H1 (cell line): ENCODE measurements around the gene ZXDC.

ENCODE experiments used
- CEBPB ChIP-seq: IDR thresholded peaks from 2 replicates; pipeline ENCODE4 v1.6.1; 2012; ENCODE audit warnings: low read depth, low read length
- EP300 ChIP-seq, 2 experiments: IDR thresholded peaks; 1 replicate in 1 of 2; 2 replicates in 1 of 2; pipeline ENCODE4 v1.6.1; 2011 to 2012; ENCODE audit warnings: low read depth in 2 of 2, low read length in 2 of 2, mild to moderate bottlenecking in 2 of 2, borderline replicate concordance in 1 of 2, inconsistent platforms in 1 of 2, moderate library complexity in 1 of 2
- EZH2 ChIP-seq: fragments of 200-600 bp; sonication (generic); IDR thresholded peaks from 2 replicates; pipeline ENCODE4 v1.7.1; 2012; ENCODE audit warnings: low read depth, mild to moderate bottlenecking, moderate library complexity, low read length, inconsistent platforms; ENCODE audit not compliant: severe bottlenecking
- JUN ChIP-seq: IDR thresholded peaks from 2 replicates; pipeline ENCODE4 v1.6.1; 2011; ENCODE audit warnings: low read depth, mild to moderate bottlenecking, improper control_type of control experiment, low read length
- TF ChIP-seq, protein P1 (sequence below): IDR thresholded peaks from 2 replicates; pipeline ENCODE4 v1.6.1; 2012; ENCODE audit warnings: low read length, inconsistent platforms
- TF ChIP-seq, protein P2 (sequence below): IDR thresholded peaks from 2 replicates; pipeline ENCODE4 v1.6.1; 2011; ENCODE audit warnings: low read length, improper control_type of control experiment
- TF ChIP-seq, protein P3 (sequence below), 3 experiments: IDR thresholded peaks; 1 replicate in 2 of 3; 2 replicates in 1 of 3; pipeline versions ENCODE4 v1.5.1 to v1.6.1; 2011; ENCODE audit warnings: low read length in 3 of 3, mild to moderate bottlenecking in 3 of 3, inconsistent platforms in 2 of 3, low read depth in 1 of 3, moderate library complexity in 1 of 3; ENCODE audit not compliant: insufficient read depth in 1 of 3; ENCODE audit errors: control extremely low read depth in 1 of 3

DNA sequence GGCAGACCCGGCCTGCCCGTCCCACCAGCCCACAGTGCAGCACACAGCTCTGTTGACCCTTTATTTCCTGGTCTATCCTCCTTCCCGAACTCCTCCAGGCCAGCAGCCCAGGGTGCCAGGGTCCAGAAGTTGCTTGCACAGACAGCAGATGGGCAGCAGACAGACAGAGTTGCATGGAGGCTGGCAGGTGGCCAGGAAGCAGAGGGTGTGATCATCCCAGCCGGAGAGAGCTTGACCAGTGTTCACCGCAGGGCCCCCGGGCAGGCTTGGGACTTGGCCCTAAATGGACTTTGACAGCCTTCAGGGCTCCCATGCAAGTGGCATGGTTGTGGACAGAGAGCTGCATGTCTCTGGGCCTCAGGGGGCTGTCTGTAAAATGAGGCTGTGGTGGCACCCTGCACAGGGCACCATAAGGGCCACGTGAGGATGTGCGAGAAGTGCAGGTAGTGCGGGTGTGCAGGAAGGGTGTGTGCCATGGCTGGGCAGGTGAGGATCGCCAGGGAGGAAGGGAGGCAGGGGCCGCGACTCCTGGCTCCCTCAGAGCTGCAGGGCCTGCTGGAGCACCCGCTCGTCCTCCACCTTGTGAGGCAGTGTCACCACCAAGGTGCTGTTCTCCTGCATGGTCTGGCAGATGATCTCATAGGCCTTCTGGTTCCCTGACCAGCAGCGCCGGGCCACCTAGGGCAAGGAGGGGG lies 6.3 kb upstream of the ZXDC start:
- TF ChIP-seq, protein P1, sequence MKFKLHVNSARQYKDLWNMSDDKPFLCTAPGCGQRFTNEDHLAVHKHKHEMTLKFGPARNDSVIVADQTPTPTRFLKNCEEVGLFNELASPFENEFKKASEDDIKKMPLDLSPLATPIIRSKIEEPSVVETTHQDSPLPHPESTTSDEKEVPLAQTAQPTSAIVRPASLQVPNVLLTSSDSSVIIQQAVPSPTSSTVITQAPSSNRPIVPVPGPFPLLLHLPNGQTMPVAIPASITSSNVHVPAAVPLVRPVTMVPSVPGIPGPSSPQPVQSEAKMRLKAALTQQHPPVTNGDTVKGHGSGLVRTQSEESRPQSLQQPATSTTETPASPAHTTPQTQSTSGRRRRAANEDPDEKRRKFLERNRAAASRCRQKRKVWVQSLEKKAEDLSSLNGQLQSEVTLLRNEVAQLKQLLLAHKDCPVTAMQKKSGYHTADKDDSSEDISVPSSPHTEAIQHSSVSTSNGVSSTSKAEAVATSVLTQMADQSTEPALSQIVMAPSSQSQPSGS = no peak
- TF ChIP-seq JUN = no peak
- TF ChIP-seq, protein P2, sequence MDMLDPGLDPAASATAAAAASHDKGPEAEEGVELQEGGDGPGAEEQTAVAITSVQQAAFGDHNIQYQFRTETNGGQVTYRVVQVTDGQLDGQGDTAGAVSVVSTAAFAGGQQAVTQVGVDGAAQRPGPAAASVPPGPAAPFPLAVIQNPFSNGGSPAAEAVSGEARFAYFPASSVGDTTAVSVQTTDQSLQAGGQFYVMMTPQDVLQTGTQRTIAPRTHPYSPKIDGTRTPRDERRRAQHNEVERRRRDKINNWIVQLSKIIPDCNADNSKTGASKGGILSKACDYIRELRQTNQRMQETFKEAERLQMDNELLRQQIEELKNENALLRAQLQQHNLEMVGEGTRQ = no peak
- TF ChIP-seq EZH2 = no peak
- TF ChIP-seq, protein P3, sequence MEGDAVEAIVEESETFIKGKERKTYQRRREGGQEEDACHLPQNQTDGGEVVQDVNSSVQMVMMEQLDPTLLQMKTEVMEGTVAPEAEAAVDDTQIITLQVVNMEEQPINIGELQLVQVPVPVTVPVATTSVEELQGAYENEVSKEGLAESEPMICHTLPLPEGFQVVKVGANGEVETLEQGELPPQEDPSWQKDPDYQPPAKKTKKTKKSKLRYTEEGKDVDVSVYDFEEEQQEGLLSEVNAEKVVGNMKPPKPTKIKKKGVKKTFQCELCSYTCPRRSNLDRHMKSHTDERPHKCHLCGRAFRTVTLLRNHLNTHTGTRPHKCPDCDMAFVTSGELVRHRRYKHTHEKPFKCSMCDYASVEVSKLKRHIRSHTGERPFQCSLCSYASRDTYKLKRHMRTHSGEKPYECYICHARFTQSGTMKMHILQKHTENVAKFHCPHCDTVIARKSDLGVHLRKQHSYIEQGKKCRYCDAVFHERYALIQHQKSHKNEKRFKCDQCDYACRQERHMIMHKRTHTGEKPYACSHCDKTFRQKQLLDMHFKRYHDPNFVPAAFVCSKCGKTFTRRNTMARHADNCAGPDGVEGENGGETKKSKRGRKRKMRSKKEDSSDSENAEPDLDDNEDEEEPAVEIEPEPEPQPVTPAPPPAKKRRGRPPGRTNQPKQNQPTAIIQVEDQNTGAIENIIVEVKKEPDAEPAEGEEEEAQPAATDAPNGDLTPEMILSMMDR (IDR thresholded peaks at IDR 0.05; ENCODE audit: control extremely low read depth in 1 of 3, insufficient read depth in 1 of 3, low read depth in 1 of 3, low read length in 3 of 3) = no peak
- no peak for TF ChIP-seq CEBPB
- no peak for TF ChIP-seq EP300 (IDR thresholded peaks at IDR 0.05; ENCODE audit: borderline replicate concordance in 1 of 2, low read depth in 2 of 2, low read length in 2 of 2)
